ENCODE data around the gene PRKCD. TPM values are rescaled to one million over a fixed set of nuclear protein-coding genes. Genes with fewer than 3 reads are reported as not detected.

The PRKCD gene
- total and polyA plus RNA-seq, 2 of the 4 experiments (the other 2 are of a cell fraction): 4.3 to 19.0 TPM

GRCh38 chr3:53123510-53123909 lies 37.5 kb upstream of the PRKCD start:
- CTCF ChIA-PET: interaction anchor here (1.1 kb wide), 1 partner anchor 9 kb away, joined by 4 read pairs; no protein-coding TSS in a partner anchor
- Histone ChIP-seq H2AK5ac (ENCODE audit: low read depth, low read length) (no peak overlapping the region), H3K4me3 (ENCODE audit: insufficient read depth, low read depth, low read length) (no peak overlapping the region), H3K18ac (ENCODE audit: low read depth, low read length) (no peak overlapping the region), H3K4me2 (ENCODE audit: low read depth, low read length) (no peak overlapping the region), H2BK120ac (ENCODE audit: low read depth, low read length) (no peak overlapping the region), H2BK15ac (ENCODE audit: low read depth, low read length) (no peak overlapping the region), H2BK20ac (ENCODE audit: low read depth, low read length) (no peak overlapping the region), H3K23ac (ENCODE audit: low read depth, low read length) (no peak overlapping the region), H2AFZ (replicated peaks; ENCODE audit: low read length, poor library complexity) (no peak overlapping the region), H3K4ac (ENCODE audit: low read depth, low read length) (no peak overlapping the region), H2AK9ac (replicated peaks; ENCODE audit: low read depth, low read length, poor library complexity) (no peak overlapping the region), H4K8ac (ENCODE audit: low read depth in 2 of 2, low read length in 2 of 2) (no peak overlapping the region), H2BK5ac (ENCODE audit: low read depth, low read length, poor library complexity, severe bottlenecking) (no peak overlapping the region), H3K9me1 (ENCODE audit: insufficient read depth, low read length) (no peaks in the 10 kb centered on the region), H3K9ac (ENCODE audit: low read depth, low read length) (no peak overlapping the region), H3K27ac (ENCODE audit: insufficient read depth, low read length) (no peak overlapping the region), H3K4me1 (ENCODE audit: control insufficient read depth, insufficient read depth, low read length) (no peaks in the 10 kb centered on the region), H3K56ac (ENCODE audit: extremely low read depth, insufficient read depth, low read length) (no peak overlapping the region), H4K20me1 (ENCODE audit: insufficient read depth, low read length) (no peaks in the 10 kb centered on the region), H3K9me3 (ENCODE audit: control insufficient read depth, insufficient read depth, low read length) (no peaks in the 10 kb centered on the region), H4K91ac (ENCODE audit: insufficient read depth, low read depth, low read length) (no peak overlapping the region), H4K5ac (ENCODE audit: low read depth, low read length) (no peak overlapping the region), H3K27me3 (ENCODE audit: control insufficient read depth, insufficient read depth, low read length) (no peaks in the 10 kb centered on the region), H3K79me1 (ENCODE audit: low read depth in 1 of 2, low read length in 2 of 2) (peaks cover 3 to 8% of the 10 kb centered on the region in 2 experiments; a peak in 2 of 4 replicates), H3K14ac (replicated peaks; ENCODE audit: low read depth, low read length) (no peak overlapping the region), H3K36me3 (ENCODE audit: control insufficient read depth, insufficient read depth, low read length) (peaks cover 45% of the 10 kb centered on the region)
- POLR2A ChIA-PET (ENCODE audit: unreplicated experiment): no interaction called here
- in situ Hi-C loops (cut with MboI; ENCODE audit: low sequenced_read_pairs): loop anchor here (25.0 kb wide), 1 partner anchor 589 kb away; no protein-coding TSS in a partner anchor
- no TSS peak for BruUV-seq (replicated peaks)
- intact Hi-C loops (cut with micrococcal nuclease): no loop called here
- no peak for TF ChIP-seq NFE2L2 (IDR thresholded peaks at IDR 0.05; ENCODE audit: low read depth, low read length)
- dilution Hi-C loops (cut with HindIII; ENCODE audit: low sequenced_read_pairs, unreplicated experiment): no loop called here
- DNase-seq (no peak), ATAC-seq (ENCODE audit: low read depth) (no peak)
- 88% methylated on average over 2 of the region's 8 CpGs; no CpG with 5 or more reads in 1 of the 2 experiments for WGBS, 2 experiments (ENCODE audit: extremely low coverage in 2 of 2, insufficient read length in 1 of 2)

Data from IMR-90 (cell line).